Activated gamma-delta T cell treated with Interleukin-2 at 50 U/mL for 16 hours (primary cell): ENCODE measurements around the gene NCOA3.

Experiments used
- DNase-seq: peaks from one replicate; pipeline ENCODE4 v3.0.0-alpha.2; 2020

Gene NCOA3

GRCh38 chr20:47600967-47601547, 99.4 kb downstream of the NCOA3 start:
- no peak for DNase-seq

GRCh38 chr20:47603260-47603659, 101.6 kb downstream of the NCOA3 start:
- no peak for DNase-seq

- DNase-seq, result no peak
These were observed 104.2 kb downstream of the NCOA3 start for GRCh38 chr20:47605673-47606413.

GRCh38 chr20:47606414-47606982, 104.8 kb downstream of the NCOA3 start:
- DNase-seq, result no peak

- no peak for DNase-seq
These were observed 105.4 kb downstream of the NCOA3 start for GRCh38 chr20:47606983-47607613.

GRCh38 chr20:47609001-47609400, 107.3 kb downstream of the NCOA3 start:
- no peak for DNase-seq

- DNase-seq, result peak; percentile 48
These were observed 108.7 kb downstream of the NCOA3 start for GRCh38 chr20:47610247-47610944.

GRCh38 chr20:47610945-47611250, 109.2 kb downstream of the NCOA3 start:
- DNase-seq, result no peak

- DNase-seq, result no peak
These were observed 110.1 kb downstream of the NCOA3 start for GRCh38 chr20:47611785-47612184.

- no peak for DNase-seq
These were observed 111.0 kb downstream of the NCOA3 start for GRCh38 chr20:47612670-47613069.

GRCh38 chr20:47614703-47615309, 113.1 kb downstream of the NCOA3 start:
- DNase-seq, result no peak

- no peak for DNase-seq
These were observed 116.8 kb downstream of the NCOA3 start for GRCh38 chr20:47618479-47618878.

- DNase-seq, result no peak
These were observed 119.4 kb downstream of the NCOA3 start for GRCh38 chr20:47620808-47621805.

- DNase-seq, result no peak
These were observed 120.5 kb downstream of the NCOA3 start for GRCh38 chr20:47622118-47622665.

GRCh38 chr20:47623206-47623605, 121.5 kb downstream of the NCOA3 start:
- no peak for DNase-seq

GRCh38 chr20:47627540-47627939, 125.9 kb downstream of the NCOA3 start:
- DNase-seq, result no peak

GRCh38 chr20:47629907-47630306, 128.2 kb downstream of the NCOA3 start:
- no peak for DNase-seq

- DNase-seq, result no peak
These were observed 129.4 kb downstream of the NCOA3 start for GRCh38 chr20:47631078-47631477.

- no peak for DNase-seq
These were observed 133.6 kb downstream of the NCOA3 start for GRCh38 chr20:47635256-47635655.

- DNase-seq, result no peak
These were observed 137.2 kb downstream of the NCOA3 start for GRCh38 chr20:47638851-47639250.

- DNase-seq, result no peak
These were observed 140.4 kb downstream of the NCOA3 start for GRCh38 chr20:47642118-47642517.
